ENCODE data around the gene TCF4.

The TCF4 gene

DNA sequence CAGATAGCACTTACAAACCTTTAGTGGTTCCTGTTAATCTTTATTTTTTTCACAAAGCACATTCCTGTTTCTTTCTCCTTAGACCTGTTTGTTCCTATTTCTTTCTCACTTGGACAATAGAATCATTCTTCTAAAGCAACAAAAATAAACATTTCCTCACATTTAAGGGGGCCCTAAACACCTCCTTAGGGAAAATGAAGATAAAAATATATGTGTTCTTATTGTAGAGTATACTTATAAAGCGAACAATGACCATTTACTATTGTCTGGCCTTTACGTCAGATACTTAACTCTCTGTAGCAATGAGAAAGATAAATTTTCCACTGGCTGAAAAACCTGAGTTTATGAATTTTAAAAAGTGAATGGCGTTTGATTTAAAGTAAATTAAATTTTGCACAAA is 234.6 kb downstream of the TCF4 start:
- H3K4me3 ChIP-seq (ENCODE audit: low read length), result no peak overlapping the region
- H3K27me3 ChIP-seq (ENCODE audit: control insufficient read depth, insufficient read depth, low read length), result no peaks in the 10 kb centered on the region
- H3K9ac ChIP-seq (ENCODE audit: low read length), result no peak overlapping the region
- no peaks in the 10 kb centered on the region for H3K4me1 ChIP-seq (ENCODE audit: control insufficient read depth, insufficient read depth, low read length)
- H3K36me3 ChIP-seq (ENCODE audit: control insufficient read depth, insufficient read depth, low read length), result no peaks in the 10 kb centered on the region
- no peaks in the 10 kb centered on the region for H3K9me3 ChIP-seq (ENCODE audit: control insufficient read depth, low read length)

DNA sequence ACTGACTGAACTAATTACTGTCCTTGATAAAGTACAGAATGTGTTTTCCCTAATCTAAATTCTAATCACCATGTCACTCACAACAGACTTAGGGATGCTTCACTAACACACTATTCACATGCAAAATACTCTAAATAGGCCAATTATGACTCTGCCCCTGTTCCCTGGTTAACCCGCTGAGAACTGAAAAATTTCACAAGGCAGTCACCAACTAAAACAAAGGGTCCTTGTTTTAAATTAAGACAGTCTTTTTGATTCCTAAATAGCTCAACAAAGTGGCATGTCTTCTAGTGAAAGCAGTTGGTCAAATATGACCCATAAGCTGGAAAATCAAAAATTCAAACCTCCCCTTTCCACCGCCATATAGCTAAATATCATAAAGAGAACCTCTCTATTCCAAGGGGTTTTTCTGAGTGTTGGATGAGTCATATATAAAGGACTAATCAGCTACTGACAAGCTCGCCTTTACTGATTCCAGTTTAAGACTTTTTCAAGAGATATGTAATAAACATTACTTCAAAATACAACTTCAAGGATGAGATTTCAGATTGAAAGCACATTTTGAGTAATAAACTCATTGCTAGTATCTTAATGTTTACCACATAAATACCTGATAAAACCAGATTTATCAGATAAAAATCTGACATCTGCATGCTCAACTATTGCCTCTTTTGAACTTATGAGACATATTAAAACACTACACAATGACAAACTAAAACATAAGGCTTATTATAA is 235.8 kb downstream of the TCF4 start:
- H3K27me3 ChIP-seq (ENCODE audit: control insufficient read depth, insufficient read depth, low read length), result no peaks in the 10 kb centered on the region
- no peak overlapping the region for H3K4me3 ChIP-seq (ENCODE audit: low read length)
- H3K4me1 ChIP-seq (ENCODE audit: control insufficient read depth, insufficient read depth, low read length), result no peaks in the 10 kb centered on the region
- no peaks in the 10 kb centered on the region for H3K36me3 ChIP-seq (ENCODE audit: control insufficient read depth, insufficient read depth, low read length)
- H3K9ac ChIP-seq (ENCODE audit: low read length), result no peak overlapping the region
- H3K9me3 ChIP-seq (ENCODE audit: control insufficient read depth, low read length), result no peaks in the 10 kb centered on the region

DNA sequence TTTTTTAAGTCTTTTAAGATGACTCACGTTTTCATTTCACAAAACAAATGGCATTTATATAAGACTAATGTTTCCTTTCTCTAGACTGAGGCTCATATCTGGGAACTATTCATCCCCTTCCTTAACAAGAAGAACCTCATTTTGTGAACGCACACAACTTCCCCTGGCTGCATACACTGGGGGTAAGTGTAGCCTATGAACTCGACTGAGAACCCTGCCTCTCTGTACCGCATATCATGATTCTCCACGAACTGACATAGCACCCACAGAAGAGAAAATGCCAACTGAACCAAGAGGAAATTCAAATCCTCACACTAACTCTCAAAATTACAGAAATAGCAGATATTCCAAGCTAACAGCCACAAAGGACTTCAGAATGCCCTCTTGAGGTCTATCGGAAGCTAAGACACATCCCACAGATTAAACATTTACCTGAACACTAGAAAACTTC is 236.7 kb downstream of the TCF4 start:
- Histone ChIP-seq H3K36me3 (ENCODE audit: control insufficient read depth, insufficient read depth, low read length) (no peaks in the 10 kb centered on the region), H3K27me3 (ENCODE audit: control insufficient read depth, insufficient read depth, low read length) (no peaks in the 10 kb centered on the region), H3K4me3 (ENCODE audit: low read length) (no peak overlapping the region), H3K4me1 (ENCODE audit: control insufficient read depth, insufficient read depth, low read length) (no peaks in the 10 kb centered on the region), H3K9me3 (ENCODE audit: control insufficient read depth, low read length) (no peaks in the 10 kb centered on the region), H3K9ac (ENCODE audit: low read length) (no peak overlapping the region)

DNA sequence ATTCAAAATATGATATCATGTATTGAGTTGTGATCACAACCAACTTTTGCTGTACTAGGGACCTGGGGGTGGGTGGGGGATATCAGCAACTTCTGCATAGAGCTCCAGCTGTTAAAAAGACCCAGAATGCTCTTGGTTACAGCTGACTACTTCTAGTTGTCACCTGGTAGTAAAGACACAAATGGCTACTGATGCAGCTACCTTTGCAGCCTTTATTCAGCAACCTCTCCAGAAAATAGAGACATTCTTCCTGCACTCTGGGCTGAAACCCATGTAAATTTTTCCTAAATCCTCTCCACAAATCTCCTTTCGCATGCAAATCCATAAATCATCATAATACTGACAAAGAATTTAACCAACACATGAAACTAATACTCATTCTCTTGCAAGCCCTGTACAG is 238.3 kb downstream of the TCF4 start:
- no peak overlapping the region for H3K4me3 ChIP-seq (ENCODE audit: low read length)
- H3K27me3 ChIP-seq (ENCODE audit: control insufficient read depth, insufficient read depth, low read length), result no peaks in the 10 kb centered on the region
- H3K9me3 ChIP-seq (ENCODE audit: control insufficient read depth, low read length), result no peaks in the 10 kb centered on the region
- H3K9ac ChIP-seq (ENCODE audit: low read length), result no peak overlapping the region
- no peaks in the 10 kb centered on the region for H3K4me1 ChIP-seq (ENCODE audit: control insufficient read depth, insufficient read depth, low read length)
- H3K36me3 ChIP-seq (ENCODE audit: control insufficient read depth, insufficient read depth, low read length), result no peaks in the 10 kb centered on the region

DNA sequence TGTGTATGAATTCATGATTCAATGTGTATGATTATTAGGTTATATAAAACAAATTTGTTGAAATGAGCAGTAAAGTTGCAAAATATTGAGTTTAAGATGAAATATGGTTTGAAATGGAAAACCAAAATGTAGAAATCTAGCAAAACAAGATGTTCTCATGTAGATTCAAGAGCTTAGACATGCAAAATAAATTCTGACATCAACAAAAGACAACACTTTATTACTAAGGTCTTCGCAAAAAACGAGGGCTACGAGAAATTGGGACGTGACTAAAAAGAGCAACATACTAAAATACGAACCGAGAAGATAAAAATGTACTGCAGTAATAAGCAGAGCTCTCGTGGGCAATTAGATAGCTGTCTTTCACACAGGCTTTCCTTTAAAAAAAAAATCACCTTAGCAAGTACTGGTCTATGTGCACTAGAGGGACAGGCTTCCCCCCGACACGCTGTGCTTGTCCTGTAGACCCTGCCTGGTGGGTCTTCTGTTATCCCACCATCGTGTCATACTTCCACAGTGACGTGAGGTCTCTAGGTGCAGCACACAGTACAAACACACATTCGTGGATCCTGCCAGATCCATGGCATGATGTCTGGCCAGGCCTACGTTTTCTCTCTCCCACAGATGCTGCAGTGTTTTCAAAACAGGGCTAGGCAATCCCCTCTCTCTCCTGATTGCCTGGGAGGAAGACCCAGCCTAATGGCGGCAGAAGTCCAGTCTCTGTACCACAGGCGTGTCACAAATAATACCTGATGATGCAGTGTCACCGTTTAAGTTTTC is 240.8 kb downstream of the TCF4 start:
- Histone ChIP-seq H3K27me3 (ENCODE audit: control insufficient read depth, insufficient read depth, low read length) (no peaks in the 10 kb centered on the region), H3K9me3 (ENCODE audit: control insufficient read depth, low read length) (no peaks in the 10 kb centered on the region), H3K4me3 (ENCODE audit: low read length) (no peak overlapping the region), H3K9ac (ENCODE audit: low read length) (no peak overlapping the region), H3K36me3 (ENCODE audit: control insufficient read depth, insufficient read depth, low read length) (no peaks in the 10 kb centered on the region), H3K4me1 (ENCODE audit: control insufficient read depth, insufficient read depth, low read length) (no peaks in the 10 kb centered on the region)

DNA sequence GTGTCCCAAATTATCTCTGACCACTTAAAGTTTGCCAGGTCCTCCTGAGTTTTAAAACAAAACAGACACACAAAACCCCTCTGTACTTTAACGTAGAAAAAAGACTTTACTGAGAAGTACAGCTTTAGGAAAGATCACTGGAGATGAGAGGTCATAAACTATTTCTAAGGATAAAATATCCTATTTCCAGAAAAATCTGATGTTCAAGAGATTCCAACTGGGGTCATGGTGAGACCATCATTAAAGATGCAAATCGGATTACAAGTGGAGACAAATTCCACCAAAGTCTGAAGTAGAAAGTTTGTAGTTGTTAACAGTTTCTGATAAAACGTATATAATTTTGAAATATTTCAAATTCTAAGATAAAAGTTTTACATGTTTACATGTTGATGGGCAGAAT is 241.6 kb downstream of the TCF4 start:
- Histone ChIP-seq H3K4me1 (ENCODE audit: control insufficient read depth, insufficient read depth, low read length) (no peaks in the 10 kb centered on the region), H3K36me3 (ENCODE audit: control insufficient read depth, insufficient read depth, low read length) (no peaks in the 10 kb centered on the region), H3K27me3 (ENCODE audit: control insufficient read depth, insufficient read depth, low read length) (no peaks in the 10 kb centered on the region), H3K9me3 (ENCODE audit: control insufficient read depth, low read length) (no peaks in the 10 kb centered on the region), H3K9ac (ENCODE audit: low read length) (no peak overlapping the region), H3K4me3 (ENCODE audit: low read length) (no peak overlapping the region)

DNA sequence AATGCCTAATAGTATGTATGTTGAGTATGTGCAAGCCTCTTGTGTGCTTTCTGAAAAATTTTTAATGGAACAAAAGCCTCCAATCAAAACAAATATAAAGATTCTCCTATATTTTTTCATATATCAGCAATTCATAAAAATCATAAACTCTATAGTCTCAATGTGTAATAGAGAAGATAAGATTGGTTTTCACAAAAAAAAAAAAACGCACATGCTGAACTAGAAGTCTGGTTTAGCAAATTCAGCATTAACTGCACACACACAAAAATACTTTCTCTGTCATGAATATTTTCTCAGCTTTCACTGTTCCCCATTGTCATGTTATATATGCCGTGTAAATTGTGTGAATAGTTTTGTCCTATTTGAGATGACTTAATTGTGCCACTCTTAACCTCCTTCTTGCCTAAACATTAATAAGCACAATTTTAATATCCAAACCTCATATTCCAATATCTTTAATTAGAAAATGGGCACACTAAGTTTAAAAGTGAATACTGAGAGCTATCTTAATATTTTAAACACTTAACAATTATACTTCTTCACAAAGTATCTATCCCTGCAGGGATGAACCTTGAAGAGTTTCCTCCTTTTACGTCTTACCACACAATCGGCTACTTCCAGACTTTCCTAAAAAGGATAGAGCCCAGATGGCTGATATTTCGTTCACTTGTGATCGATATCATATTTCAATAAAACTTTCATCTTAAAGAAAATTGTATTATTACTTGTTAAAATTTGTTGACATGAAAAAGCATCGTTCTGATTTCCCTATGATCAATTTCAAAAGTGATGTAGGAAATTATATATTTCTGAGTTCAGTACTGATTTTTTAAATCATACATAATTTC is 242.7 kb downstream of the TCF4 start:
- Histone ChIP-seq H3K36me3 (ENCODE audit: control insufficient read depth, insufficient read depth, low read length) (no peaks in the 10 kb centered on the region), H3K4me1 (ENCODE audit: control insufficient read depth, insufficient read depth, low read length) (no peaks in the 10 kb centered on the region), H3K9me3 (ENCODE audit: control insufficient read depth, low read length) (no peaks in the 10 kb centered on the region), H3K27me3 (ENCODE audit: control insufficient read depth, insufficient read depth, low read length) (no peaks in the 10 kb centered on the region), H3K4me3 (ENCODE audit: low read length) (no peak overlapping the region), H3K9ac (ENCODE audit: low read length) (no peak overlapping the region)

DNA sequence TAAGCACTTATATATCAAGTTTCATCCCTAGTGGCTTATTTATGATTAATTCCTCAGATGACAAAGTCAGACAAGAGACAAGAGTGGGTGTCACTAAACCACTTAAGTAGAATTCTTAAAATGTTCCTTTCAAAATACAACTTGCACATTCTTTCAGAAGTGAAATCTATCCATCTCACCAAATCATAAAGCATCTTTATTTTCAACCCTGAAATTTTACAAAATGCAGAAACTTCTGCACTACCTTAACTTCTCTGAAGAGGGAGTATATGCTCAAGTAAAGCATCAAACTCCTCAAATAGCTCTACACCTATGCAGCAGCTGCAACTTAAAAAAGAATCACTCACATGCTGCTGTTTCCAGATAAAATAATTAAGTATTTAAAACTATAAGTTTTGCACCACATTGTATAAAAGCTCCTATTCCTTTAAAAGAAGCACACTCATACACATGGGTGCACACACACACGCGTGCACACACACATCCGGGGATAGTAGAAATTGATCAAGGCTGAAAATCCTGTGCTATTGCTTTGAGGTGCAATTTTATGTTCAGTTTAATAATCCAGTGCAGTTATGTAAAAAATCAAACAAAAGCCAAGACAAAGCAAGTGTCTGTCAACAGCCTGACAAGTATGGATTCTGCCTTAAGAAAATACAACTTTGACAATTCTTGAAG is 244.5 kb downstream of the TCF4 start:
- Histone ChIP-seq H3K9me3 (ENCODE audit: control insufficient read depth, low read length) (no peaks in the 10 kb centered on the region), H3K27me3 (ENCODE audit: control insufficient read depth, insufficient read depth, low read length) (no peaks in the 10 kb centered on the region), H3K36me3 (ENCODE audit: control insufficient read depth, insufficient read depth, low read length) (no peaks in the 10 kb centered on the region), H3K4me3 (ENCODE audit: low read length) (no peak overlapping the region), H3K4me1 (ENCODE audit: control insufficient read depth, insufficient read depth, low read length) (no peaks in the 10 kb centered on the region), H3K9ac (ENCODE audit: low read length) (no peak overlapping the region)

DNA sequence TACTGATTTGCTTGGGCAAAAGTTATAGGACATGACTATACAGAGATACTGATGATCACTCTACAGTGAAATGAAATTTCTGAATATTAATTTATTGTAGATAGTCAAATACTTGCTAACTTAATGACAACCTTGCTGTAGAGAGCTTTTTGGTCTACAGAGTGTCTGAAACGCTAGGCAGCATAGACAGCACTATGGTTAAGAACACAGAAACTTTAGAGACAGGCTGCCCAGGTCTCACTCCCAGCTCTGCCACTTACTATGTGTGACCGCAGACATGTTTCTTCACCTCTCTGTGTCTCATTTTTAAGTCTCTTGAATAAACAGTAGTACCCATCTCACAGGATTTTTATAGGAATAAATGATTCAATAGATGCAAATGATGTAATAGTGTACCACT is 247.0 kb downstream of the TCF4 start:
- Histone ChIP-seq H3K36me3 (ENCODE audit: control insufficient read depth, insufficient read depth, low read length) (no peaks in the 10 kb centered on the region), H3K27me3 (ENCODE audit: control insufficient read depth, insufficient read depth, low read length) (no peaks in the 10 kb centered on the region), H3K4me1 (ENCODE audit: control insufficient read depth, insufficient read depth, low read length) (no peaks in the 10 kb centered on the region), H3K4me3 (ENCODE audit: low read length) (no peak overlapping the region), H3K9me3 (ENCODE audit: control insufficient read depth, low read length) (no peaks in the 10 kb centered on the region), H3K9ac (ENCODE audit: low read length) (no peak overlapping the region)

DNA sequence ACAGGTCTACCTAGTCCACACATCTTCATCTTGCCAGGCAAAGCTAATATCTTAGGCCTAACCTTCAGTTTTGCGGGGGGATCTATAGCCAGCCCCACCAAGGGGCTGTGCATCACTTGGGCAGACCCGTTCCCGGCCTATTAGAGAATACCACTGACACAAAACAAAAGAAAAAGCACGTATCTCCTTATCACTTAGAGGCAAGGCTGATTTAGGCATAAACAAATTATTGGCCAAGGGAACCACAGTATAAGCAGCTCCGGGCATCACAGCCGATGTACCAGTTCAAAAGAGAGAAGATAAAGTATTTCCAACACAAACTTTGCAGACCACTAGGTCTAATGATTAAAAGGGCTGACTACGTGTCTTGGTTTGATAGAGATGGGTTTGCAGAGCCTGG is 248.0 kb downstream of the TCF4 start:
- H3K9ac ChIP-seq (ENCODE audit: low read length), result no peak overlapping the region
- H3K4me1 ChIP-seq (ENCODE audit: control insufficient read depth, insufficient read depth, low read length), result no peaks in the 10 kb centered on the region
- no peaks in the 10 kb centered on the region for H3K36me3 ChIP-seq (ENCODE audit: control insufficient read depth, insufficient read depth, low read length)
- H3K27me3 ChIP-seq (ENCODE audit: control insufficient read depth, insufficient read depth, low read length), result peaks cover under 1% of the 10 kb centered on the region
- no peaks in the 10 kb centered on the region for H3K9me3 ChIP-seq (ENCODE audit: control insufficient read depth, low read length)
- no peak overlapping the region for H3K4me3 ChIP-seq (ENCODE audit: low read length)

DNA sequence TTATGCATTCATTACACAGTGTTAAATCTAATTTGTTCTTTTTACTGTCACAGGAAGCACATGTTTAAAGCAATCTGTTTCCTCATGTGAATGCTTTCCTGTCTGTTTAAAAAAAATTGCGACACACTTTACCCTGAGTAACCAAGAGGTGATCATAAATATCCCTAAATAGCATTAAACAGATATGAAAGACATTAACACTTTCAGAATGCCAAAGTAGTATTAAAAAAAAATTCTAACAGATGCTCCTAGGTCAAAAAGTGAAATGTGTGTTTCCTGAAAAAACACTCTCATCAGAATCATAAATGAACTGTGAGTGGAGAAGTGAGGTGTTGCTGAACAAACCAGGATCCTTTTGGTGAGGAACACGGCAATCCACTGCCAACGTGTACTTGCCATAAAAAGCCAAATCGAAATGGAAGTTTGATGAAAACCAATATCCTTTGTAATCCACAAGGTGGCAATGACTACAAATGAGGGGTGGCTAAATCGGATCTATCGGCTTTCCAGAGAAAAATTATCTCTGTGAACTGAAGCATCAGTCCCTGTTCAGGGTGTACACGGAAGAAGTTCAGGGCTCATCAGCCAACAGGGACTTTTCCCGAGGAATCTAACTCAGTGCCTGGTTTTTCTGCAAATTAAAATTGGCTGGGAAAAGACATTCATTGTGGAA is 248.9 kb downstream of the TCF4 start:
- H3K4me3 ChIP-seq (ENCODE audit: low read length), result no peak overlapping the region
- no peaks in the 10 kb centered on the region for H3K4me1 ChIP-seq (ENCODE audit: control insufficient read depth, insufficient read depth, low read length)
- no peaks in the 10 kb centered on the region for H3K9me3 ChIP-seq (ENCODE audit: control insufficient read depth, low read length)
- H3K36me3 ChIP-seq (ENCODE audit: control insufficient read depth, insufficient read depth, low read length), result no peaks in the 10 kb centered on the region
- H3K27me3 ChIP-seq (ENCODE audit: control insufficient read depth, insufficient read depth, low read length), result peaks cover 3% of the 10 kb centered on the region
- H3K9ac ChIP-seq (ENCODE audit: low read length), result no peak overlapping the region

Measured in mucosa of stomach (tissue), 1 donor.